ENCODE data around the gene CACNA1A.

DNA sequence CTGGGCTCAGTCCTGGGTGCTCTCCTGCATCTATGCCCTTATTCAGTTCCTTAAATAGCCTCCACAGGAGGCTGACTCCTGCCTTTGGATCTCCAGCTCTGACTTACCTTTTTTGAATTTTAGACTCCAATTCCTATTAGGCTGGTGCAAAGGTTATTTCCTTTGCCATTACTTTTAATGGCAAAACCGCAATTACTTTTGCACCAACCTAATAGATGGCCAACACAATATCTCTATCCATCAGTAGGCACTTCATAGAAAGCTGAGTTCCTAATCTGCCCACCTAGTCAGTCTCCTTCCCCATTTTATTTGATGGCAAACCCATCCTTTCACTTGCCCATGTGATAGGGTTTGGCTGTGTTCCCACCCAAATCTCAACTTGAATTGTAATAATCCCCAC is 95.3 kb downstream of the CACNA1A start:
- TF ChIP-seq RCOR1 (IDR thresholded peaks at IDR 0.05; ENCODE audit: insufficient replicate concordance, low read length): no peak
- TF ChIP-seq, protein P1, sequence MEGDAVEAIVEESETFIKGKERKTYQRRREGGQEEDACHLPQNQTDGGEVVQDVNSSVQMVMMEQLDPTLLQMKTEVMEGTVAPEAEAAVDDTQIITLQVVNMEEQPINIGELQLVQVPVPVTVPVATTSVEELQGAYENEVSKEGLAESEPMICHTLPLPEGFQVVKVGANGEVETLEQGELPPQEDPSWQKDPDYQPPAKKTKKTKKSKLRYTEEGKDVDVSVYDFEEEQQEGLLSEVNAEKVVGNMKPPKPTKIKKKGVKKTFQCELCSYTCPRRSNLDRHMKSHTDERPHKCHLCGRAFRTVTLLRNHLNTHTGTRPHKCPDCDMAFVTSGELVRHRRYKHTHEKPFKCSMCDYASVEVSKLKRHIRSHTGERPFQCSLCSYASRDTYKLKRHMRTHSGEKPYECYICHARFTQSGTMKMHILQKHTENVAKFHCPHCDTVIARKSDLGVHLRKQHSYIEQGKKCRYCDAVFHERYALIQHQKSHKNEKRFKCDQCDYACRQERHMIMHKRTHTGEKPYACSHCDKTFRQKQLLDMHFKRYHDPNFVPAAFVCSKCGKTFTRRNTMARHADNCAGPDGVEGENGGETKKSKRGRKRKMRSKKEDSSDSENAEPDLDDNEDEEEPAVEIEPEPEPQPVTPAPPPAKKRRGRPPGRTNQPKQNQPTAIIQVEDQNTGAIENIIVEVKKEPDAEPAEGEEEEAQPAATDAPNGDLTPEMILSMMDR (conservative IDR thresholded peaks at IDR 0.05; ENCODE audit: low read depth, low read length): no peak
- TF ChIP-seq POLR2A (IDR thresholded peaks at IDR 0.05; ENCODE audit: low read depth, low read length): no peak
- no peak for TF ChIP-seq FOS (IDR thresholded peaks at IDR 0.05; ENCODE audit: low read depth, low read length)

Measured in IMR-90 (cell line).